ENCODE measurements around the gene OSBPL5.

Gene OSBPL5

DNA sequence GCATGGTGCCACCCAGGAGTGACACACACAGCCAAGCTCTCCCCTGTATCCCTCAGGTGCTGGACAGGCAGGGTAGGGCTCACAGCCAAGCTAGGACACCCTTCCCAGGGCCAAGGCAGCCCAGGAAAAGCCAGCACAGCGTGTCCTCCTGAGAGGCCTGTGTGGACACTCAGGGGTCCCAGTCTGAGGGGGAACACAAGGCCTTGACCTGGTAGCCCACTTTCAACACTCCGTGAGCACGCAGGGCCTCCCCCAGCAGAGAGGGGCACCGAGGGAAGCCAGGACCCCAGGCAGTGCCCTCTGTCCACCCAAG is 24.9 kb downstream of the OSBPL5 start:
- DNase-seq (ENCODE audit: low spot score), result no peak
- Histone ChIP-seq H3K4me3 (no peak overlapping the region), H3K27ac (no peak overlapping the region)
- TF ChIP-seq, protein P1, sequence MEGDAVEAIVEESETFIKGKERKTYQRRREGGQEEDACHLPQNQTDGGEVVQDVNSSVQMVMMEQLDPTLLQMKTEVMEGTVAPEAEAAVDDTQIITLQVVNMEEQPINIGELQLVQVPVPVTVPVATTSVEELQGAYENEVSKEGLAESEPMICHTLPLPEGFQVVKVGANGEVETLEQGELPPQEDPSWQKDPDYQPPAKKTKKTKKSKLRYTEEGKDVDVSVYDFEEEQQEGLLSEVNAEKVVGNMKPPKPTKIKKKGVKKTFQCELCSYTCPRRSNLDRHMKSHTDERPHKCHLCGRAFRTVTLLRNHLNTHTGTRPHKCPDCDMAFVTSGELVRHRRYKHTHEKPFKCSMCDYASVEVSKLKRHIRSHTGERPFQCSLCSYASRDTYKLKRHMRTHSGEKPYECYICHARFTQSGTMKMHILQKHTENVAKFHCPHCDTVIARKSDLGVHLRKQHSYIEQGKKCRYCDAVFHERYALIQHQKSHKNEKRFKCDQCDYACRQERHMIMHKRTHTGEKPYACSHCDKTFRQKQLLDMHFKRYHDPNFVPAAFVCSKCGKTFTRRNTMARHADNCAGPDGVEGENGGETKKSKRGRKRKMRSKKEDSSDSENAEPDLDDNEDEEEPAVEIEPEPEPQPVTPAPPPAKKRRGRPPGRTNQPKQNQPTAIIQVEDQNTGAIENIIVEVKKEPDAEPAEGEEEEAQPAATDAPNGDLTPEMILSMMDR (IDR thresholded peaks at IDR 0.05), result no peak

DNA sequence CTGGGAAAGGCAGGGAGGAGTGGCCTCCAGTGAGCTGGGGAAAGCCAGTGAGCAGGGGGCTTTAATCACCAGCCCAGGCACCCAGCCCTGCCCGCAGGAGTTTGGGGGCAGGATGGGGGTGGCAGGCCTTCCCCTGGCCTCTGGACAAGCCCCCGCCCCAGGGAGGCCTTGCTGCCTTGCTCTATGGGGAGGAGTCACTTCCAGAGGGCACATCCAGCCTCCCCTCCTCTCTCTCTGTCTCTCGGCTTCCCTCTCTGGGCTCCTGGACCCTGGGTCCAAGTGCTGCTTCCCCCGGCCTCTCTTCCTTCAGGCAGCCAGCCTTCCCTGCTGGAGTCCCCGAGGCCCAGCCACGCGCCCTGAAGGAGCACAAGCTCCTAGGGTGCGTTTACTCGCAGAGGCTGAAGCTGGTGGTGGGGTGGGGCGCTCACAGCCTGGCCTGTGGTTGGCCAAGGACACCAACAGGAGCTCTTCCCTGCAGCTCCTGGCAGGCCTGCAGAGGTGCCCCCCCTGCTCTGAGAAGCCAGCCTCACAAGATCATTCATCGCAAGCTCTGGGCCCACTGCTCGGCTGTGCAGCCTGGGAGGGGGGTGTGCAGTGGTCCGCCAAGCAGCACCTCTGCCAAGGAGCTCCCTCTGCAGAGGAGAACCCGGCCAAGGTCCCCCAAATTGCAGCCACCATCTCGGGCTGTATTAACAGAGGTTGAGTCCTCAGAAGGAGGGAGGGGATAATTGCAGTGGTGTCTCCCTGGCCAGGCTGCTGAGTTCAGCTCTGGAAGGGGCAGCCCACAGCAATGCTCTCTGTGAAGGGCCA is 25.4 kb downstream of the OSBPL5 start:
- TF ChIP-seq, protein P1 (IDR thresholded peaks at IDR 0.05), result no peak
- H3K27ac ChIP-seq, result no peak overlapping the region
- DNase-seq (ENCODE audit: low spot score), result no peak
- H3K4me3 ChIP-seq, result no peak overlapping the region

DNA sequence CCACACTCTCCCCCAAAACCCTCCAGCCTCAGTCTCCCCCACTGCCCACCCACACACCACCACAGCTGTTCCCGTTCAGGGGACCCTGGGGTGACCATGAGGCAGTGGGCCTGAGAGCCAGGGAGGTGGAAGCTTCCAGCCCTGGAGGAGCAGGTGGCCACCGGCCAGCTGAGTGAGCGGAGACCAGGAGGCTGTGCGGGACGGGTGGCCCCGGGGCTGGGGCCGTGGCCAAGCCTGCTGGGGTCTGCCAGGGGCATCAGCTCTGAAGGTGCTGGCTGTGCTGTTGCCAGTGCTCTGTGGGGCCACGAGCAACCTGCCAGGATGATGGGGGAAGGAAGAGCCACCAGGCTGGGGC is 26.0 kb downstream of the OSBPL5 start:
- TF ChIP-seq, protein P1 (IDR thresholded peaks at IDR 0.05), result no peak
- DNase-seq (ENCODE audit: low spot score), result no peak

DNA sequence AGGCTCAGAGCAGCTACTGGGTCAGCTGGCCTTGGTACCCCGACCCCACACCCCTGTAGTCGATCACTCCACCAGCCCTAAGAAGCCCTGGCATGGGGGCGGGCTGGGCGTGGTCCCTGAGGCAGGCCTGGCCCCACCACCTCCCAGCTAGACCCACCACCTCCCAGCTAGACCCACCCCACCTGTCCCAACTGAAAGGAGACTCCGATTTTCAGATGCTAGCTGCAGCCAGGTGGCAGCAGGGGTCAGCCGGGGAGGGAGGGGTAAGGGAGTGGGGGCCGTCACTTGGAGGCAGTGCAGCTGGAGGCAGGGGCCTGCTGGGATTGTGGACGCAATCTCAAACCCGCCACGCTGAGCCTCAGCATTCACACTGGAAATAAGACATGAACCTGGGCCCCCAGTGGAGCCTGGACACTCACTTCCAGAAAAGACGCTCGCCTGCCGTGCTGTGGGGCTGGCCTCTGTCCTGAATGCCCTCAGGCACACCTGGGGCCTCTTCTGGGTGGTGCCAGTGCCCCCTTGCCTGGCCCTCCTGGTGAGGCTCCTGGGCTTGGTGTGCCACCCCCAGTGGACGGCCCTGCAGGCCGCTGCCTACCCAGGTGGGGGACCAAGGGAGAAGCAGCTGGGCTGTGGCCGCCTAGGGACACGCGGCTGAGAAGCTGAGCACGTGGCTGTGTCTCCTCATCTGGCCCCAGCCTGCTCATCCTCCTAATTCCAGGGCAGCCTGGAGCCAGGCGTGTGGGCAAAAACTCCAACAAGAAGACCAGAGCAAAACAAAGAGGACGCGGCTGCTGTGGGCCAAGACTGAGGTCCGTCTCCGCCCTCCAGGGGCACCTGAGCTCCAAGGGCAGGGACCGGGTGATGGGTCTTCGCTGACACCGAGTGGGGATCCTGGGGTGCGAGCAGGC is 26.7 kb downstream of the OSBPL5 start:
- Histone ChIP-seq H3K27ac (no peak overlapping the region), H3K4me3 (no peak overlapping the region)
- DNase-seq (ENCODE audit: low spot score), result no peak
- TF ChIP-seq, protein P1 (IDR thresholded peaks at IDR 0.05), result no peak

More for the DNA sequence above, 26.0 kb downstream of the OSBPL5 start:
- Histone ChIP-seq H3K27ac (no peak overlapping the region), H3K4me3 (no peak overlapping the region)

DNA sequence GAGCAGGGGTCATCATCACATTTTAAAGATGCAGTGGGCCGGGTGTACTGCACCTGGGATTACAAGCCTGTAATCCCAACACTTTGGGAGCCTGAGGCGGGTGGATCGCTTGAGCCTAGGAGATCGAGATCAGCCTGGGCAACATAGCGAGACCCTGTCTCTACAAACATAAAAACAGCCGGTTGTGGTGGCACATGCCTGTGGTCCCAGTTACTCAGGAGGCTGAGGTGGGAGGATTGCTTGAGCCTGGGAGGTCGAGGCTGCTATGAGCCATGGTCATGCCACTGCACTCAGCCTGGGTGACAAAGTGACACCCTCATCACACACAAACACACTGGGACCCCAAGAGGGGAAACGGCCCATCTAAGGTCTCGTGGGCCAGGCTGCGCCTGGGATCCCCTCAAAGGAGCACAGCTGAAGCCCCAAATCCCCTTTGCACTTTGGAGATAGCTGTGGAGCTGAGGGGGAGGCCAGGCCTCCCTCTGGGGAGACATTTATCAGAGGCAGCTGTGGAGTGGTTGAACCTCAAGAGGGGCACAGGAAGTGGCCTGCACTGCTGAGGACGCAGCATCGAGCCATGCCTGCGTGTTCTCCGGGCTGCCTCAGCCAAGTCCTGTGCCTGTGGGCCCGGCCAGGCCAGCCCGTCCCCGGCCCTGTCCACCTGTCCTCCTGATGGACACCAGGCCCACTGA is 27.5 kb downstream of the OSBPL5 start:
- DNase-seq (ENCODE audit: low spot score), result no peak
- H3K4me3 ChIP-seq, result no peak overlapping the region
- TF ChIP-seq, protein P1 (IDR thresholded peaks at IDR 0.05), result no peak
- no peak overlapping the region for H3K27ac ChIP-seq

DNA sequence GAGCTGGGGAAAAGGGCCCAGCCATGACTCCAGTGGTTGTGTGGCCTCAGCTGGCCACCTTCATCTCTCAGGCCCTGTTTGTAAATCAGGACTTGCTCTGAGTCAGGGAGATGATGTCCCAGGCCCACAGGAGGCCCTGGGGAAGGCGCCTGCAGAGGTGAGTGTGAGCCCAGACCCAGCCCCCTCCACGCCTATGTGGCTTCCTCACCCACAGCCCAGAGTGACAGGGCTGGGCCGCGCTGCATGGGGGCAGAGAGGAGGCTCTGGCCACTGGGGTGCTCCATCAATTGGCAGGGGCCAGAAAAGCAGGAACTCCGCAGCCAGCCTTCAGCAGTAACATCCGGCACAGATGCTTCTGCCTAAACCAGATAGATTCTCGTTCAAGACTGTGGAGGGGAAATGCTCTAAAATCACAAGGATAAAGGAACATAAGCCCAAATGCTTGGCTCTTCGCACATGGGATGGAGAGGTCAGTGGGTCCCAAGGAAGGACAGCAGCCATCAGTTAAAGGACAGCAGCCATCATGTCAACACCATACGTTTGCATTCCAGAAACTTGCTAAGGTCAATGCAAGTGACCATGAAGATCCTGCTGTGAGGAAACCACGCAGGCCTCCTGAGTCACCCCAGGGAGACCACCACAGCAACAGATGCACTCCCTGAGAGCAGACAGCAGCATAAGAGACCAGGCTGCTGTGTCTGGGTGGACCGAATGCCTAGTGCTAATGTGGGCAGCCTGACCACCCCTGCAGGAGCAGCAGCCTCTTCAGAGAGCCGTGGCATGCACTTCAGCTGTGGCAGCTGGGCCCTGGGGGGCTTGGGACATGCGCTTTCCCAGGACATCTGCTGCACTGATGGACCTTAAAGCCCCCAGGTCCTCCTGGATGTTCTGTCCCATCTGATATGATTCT is 28.3 kb downstream of the OSBPL5 start:
- Histone ChIP-seq H3K4me3 (no peak overlapping the region), H3K27ac (no peak overlapping the region)
- DNase-seq (ENCODE audit: low spot score), result no peak
- TF ChIP-seq, protein P1 (IDR thresholded peaks at IDR 0.05), result no peak
